ENCODE data around the gene B4GALT2.
A peak's percentile ranks its signal among the peaks of the same experiment; 100 is the strongest.

Gene B4GALT2

GRCh38 chr1:43937179-43937865 lies 41.7 kb upstream of the B4GALT2 start:
- DNase-seq (ENCODE audit: low read depth, low spot score) = no peak
- no peak for TF ChIP-seq CTCF (IDR thresholded peaks at IDR 0.05; ENCODE audit: low read depth, low read length)
- in situ Hi-C loops (cut with HindIII; ENCODE audit: low sequenced_read_pairs) = no loop called here
- no peak overlapping the region for H3K4me3 ChIP-seq (ENCODE audit: low read depth, low read length)

DNA sequence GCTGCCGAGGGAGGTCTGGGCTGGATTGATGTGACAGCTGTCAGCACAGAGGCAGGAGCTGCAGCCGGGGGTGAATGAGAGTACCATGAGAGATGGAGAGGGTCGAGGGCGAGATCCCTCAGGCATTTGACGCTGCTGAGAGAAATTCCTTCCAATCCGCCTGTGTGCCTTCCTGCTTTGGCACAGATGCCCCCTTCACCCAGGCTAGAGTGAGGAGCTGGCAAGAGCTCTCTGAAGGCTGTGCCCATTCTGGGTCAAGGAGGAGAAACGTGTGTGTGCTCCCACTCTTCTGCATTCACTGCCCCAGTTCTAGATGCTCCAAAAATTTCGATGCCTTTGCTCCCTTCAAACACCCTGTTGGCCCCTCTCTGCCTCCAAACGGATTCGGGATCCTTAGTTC lies 40.6 kb upstream of the B4GALT2 start:
- in situ Hi-C loops (cut with HindIII; ENCODE audit: low sequenced_read_pairs) = no loop called here
- no peak for TF ChIP-seq CTCF (IDR thresholded peaks at IDR 0.05; ENCODE audit: low read depth, low read length)
- no peak for DNase-seq (ENCODE audit: low read depth, low spot score)
- no peak overlapping the region for H3K4me3 ChIP-seq (ENCODE audit: low read depth, low read length)

GRCh38 chr1:43938892-43939587 lies 40.0 kb upstream of the B4GALT2 start:
- no peak for TF ChIP-seq CTCF (IDR thresholded peaks at IDR 0.05; ENCODE audit: low read depth, low read length)
- DNase-seq (ENCODE audit: low read depth, low spot score) = no peak
- in situ Hi-C loops (cut with HindIII; ENCODE audit: low sequenced_read_pairs) = no loop called here

GRCh38 chr1:43942411-43942810 lies 36.6 kb upstream of the B4GALT2 start:
- no peak overlapping the region for H3K4me3 ChIP-seq (ENCODE audit: low read depth, low read length)
- in situ Hi-C loops (cut with HindIII; ENCODE audit: low sequenced_read_pairs) = no loop called here
- TF ChIP-seq CTCF (IDR thresholded peaks at IDR 0.05; ENCODE audit: low read depth, low read length) = no peak
- no peak for DNase-seq (ENCODE audit: low read depth, low spot score)

More at GRCh38 chr1:43938892-43939587, 40.0 kb upstream of the B4GALT2 start:
- H3K4me3 ChIP-seq (ENCODE audit: low read depth, low read length) = no peak overlapping the region

DNA sequence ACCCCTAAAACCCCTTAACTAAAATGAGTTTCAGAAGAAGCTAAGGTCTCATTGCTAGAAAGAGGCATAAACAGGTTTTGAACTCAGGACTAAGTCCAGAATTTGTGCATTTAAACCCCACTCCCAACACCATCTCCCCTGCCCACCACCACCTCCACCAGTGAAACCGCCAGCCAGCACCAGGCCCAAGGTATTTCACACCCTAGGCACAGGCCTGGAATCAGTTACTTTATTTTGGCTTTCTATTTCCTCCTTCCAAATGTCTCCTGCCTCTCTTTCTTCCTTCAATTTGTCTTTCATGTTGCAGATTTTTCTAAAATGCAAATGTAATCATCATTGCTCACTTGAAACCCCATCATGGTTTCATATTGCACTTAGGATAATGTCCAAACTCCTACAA lies 34.1 kb upstream of the B4GALT2 start:
- H3K4me3 ChIP-seq (ENCODE audit: low read depth, low read length) = no peak overlapping the region
- TF ChIP-seq CTCF (IDR thresholded peaks at IDR 0.05; ENCODE audit: low read depth, low read length) = no peak
- DNase-seq (ENCODE audit: low read depth, low spot score) = no peak
- in situ Hi-C loops (cut with HindIII; ENCODE audit: low sequenced_read_pairs) = no loop called here

- in situ Hi-C loops (cut with HindIII; ENCODE audit: low sequenced_read_pairs) = no loop called here
- no peak for DNase-seq (ENCODE audit: low read depth, low spot score)
- no peak for TF ChIP-seq CTCF (IDR thresholded peaks at IDR 0.05; ENCODE audit: low read depth, low read length)
- H3K4me3 ChIP-seq (ENCODE audit: low read depth, low read length) = peak overlapping the region; percentile 71
These were observed 33.3 kb upstream of the B4GALT2 start for GRCh38 chr1:43945674-43946235.
